HEK293 (cell line): Measurements from ENCODE around the gene SEMA6A.

Experiments used
- ATF2 ChIP-seq: fragments of 450-650 bp; formaldehyde crosslinking; IDR thresholded peaks from 2 replicates; pipeline ENCODE4 v1.5.1; 2016; ENCODE audit warnings: missing biosample characterization, missing genetic modification characterization, low read depth
- KLF1 ChIP-seq: fragments of 450-650 bp; formaldehyde crosslinking; IDR thresholded peaks from 2 replicates; pipeline ENCODE4 v1.5.1; 2016; ENCODE audit warnings: missing biosample characterization, missing genetic modification characterization
- SALL2 ChIP-seq: fragments of 450-650 bp; formaldehyde crosslinking; IDR thresholded peaks from 2 replicates; pipeline ENCODE4 v1.5.0; 2017; ENCODE audit warnings: missing biosample characterization, mild to moderate bottlenecking, missing genetic modification characterization, borderline replicate concordance
- SP3 ChIP-seq: fragments of 450-650 bp; formaldehyde crosslinking; IDR thresholded peaks from 2 replicates; pipeline ENCODE4 v1.5.1; 2016; ENCODE audit warnings: missing biosample characterization, missing genetic modification characterization
- YY2 ChIP-seq: fragments of 450-650 bp; formaldehyde crosslinking; IDR thresholded peaks from 2 replicates; pipeline ENCODE4 v1.5.1; 2016; ENCODE audit warnings: missing biosample characterization, missing genetic modification characterization
- ZBTB17 ChIP-seq: fragments of 450-650 bp; formaldehyde crosslinking; IDR thresholded peaks from 2 replicates; pipeline ENCODE4 v1.5.1; 2016; ENCODE audit warnings: missing biosample characterization, missing genetic modification characterization
- ZBTB8A ChIP-seq: fragments of 450-650 bp; formaldehyde crosslinking; IDR thresholded peaks from 2 replicates; pipeline ENCODE4 v1.5.1; 2016; ENCODE audit warnings: missing biosample characterization, missing genetic modification characterization
- ZFP41 ChIP-seq: fragments of 450-650 bp; formaldehyde crosslinking; IDR thresholded peaks from 2 replicates; pipeline ENCODE4 v1.5.1; 2016; ENCODE audit warnings: missing biosample characterization, missing genetic modification characterization, borderline replicate concordance
- ZNF174 ChIP-seq: fragments of 450-650 bp; formaldehyde crosslinking; IDR thresholded peaks from 2 replicates; pipeline ENCODE4 v1.5.0; 2017; ENCODE audit warnings: missing biosample characterization, mild to moderate bottlenecking, missing genetic modification characterization
- ZNF19 ChIP-seq: fragments of 450-650 bp; formaldehyde crosslinking; IDR thresholded peaks from 2 replicates; pipeline ENCODE4; 2016; ENCODE audit warnings: missing biosample characterization, missing genetic modification characterization, low read depth
- ZNF2 ChIP-seq: fragments of 450-650 bp; formaldehyde crosslinking; IDR thresholded peaks from 2 replicates; pipeline ENCODE4 v1.5.1; 2016; ENCODE audit warnings: missing biosample characterization, missing genetic modification characterization
- ZNF223 ChIP-seq: fragments of 450-650 bp; formaldehyde crosslinking; IDR thresholded peaks from 2 replicates; pipeline ENCODE4 v1.5.1; 2016; ENCODE audit warnings: missing biosample characterization, missing genetic modification characterization
- ZNF292 ChIP-seq: fragments of 450-650 bp; formaldehyde crosslinking; IDR thresholded peaks from 2 replicates; pipeline ENCODE4 v1.5.1; 2016; ENCODE audit warnings: low read depth, missing biosample characterization, missing genetic modification characterization, borderline replicate concordance
- ZNF416 ChIP-seq: fragments of 450-650 bp; formaldehyde crosslinking; IDR thresholded peaks from 2 replicates; pipeline ENCODE4 v1.5.1; 2016; ENCODE audit warnings: missing biosample characterization, missing genetic modification characterization
- ZNF48 ChIP-seq: fragments of 450-650 bp; formaldehyde crosslinking; IDR thresholded peaks from 2 replicates; pipeline ENCODE4 v1.5.1; 2016; ENCODE audit warnings: missing biosample characterization, missing genetic modification characterization
- ZNF571 ChIP-seq: fragments of 450-650 bp; formaldehyde crosslinking; IDR thresholded peaks from 2 replicates; pipeline ENCODE4 v1.5.0; 2017; ENCODE audit warnings: missing biosample characterization, missing genetic modification characterization
- ZNF610 ChIP-seq: fragments of 450-650 bp; formaldehyde crosslinking; IDR thresholded peaks from 2 replicates; pipeline ENCODE4 v1.5.1; 2016; ENCODE audit warnings: missing biosample characterization, missing genetic modification characterization, borderline replicate concordance
- ZNF624 ChIP-seq: fragments of 450-650 bp; formaldehyde crosslinking; IDR thresholded peaks from 2 replicates; pipeline ENCODE4 v1.5.1; 2017; ENCODE audit warnings: missing biosample characterization, missing genetic modification characterization
- ZNF626 ChIP-seq: fragments of 450-650 bp; sonication (Bioruptor Pico); formaldehyde crosslinking; IDR thresholded peaks from 2 replicates; pipeline ENCODE4 v1.5.1; 2018; ENCODE audit warnings: missing biosample characterization, missing genetic modification characterization, inconsistent platforms
- ZNF701 ChIP-seq: fragments of 450-650 bp; formaldehyde crosslinking; IDR thresholded peaks from 2 replicates; pipeline ENCODE4 v1.5.1; 2016; ENCODE audit warnings: missing biosample characterization, missing genetic modification characterization
- ZNF707 ChIP-seq: fragments of 450-650 bp; formaldehyde crosslinking; IDR thresholded peaks from 2 replicates; pipeline ENCODE4 v1.5.1; 2016; ENCODE audit warnings: missing biosample characterization, missing genetic modification characterization
- ZNF791 ChIP-seq: fragments of 450-650 bp; formaldehyde crosslinking; IDR thresholded peaks from 2 replicates; pipeline ENCODE4 v1.5.1; 2016; ENCODE audit warnings: missing biosample characterization, missing genetic modification characterization
- ZSCAN18 ChIP-seq: fragments of 450-650 bp; formaldehyde crosslinking; IDR thresholded peaks from 2 replicates; pipeline ENCODE4 v1.5.1; 2016; ENCODE audit warnings: missing biosample characterization, missing genetic modification characterization
- TF ChIP-seq, protein P1 (sequence below): fragments of 450-650 bp; formaldehyde crosslinking; IDR thresholded peaks from 2 replicates; pipeline ENCODE4 v1.5.1; 2016; ENCODE audit warnings: missing biosample characterization, missing genetic modification characterization
- TF ChIP-seq, protein P2 (sequence below): fragments of 450-650 bp; formaldehyde crosslinking; IDR thresholded peaks from 2 replicates; pipeline ENCODE4 v1.5.1; 2016; ENCODE audit warnings: missing biosample characterization, missing genetic modification characterization
- TF ChIP-seq, protein P3 (sequence below): fragments of 450-650 bp; formaldehyde crosslinking; optimal IDR thresholded peaks from 2 replicates; pipeline ENCODE3; 2016; ENCODE audit warnings: missing biosample characterization, mild to moderate bottlenecking, missing genetic modification characterization
- TF ChIP-seq, protein P4 (sequence below): fragments of 450-650 bp; formaldehyde crosslinking; IDR thresholded peaks from 2 replicates; pipeline ENCODE4 v1.5.1; 2016; ENCODE audit warnings: missing biosample characterization, missing genetic modification characterization

Gene SEMA6A

DNA sequence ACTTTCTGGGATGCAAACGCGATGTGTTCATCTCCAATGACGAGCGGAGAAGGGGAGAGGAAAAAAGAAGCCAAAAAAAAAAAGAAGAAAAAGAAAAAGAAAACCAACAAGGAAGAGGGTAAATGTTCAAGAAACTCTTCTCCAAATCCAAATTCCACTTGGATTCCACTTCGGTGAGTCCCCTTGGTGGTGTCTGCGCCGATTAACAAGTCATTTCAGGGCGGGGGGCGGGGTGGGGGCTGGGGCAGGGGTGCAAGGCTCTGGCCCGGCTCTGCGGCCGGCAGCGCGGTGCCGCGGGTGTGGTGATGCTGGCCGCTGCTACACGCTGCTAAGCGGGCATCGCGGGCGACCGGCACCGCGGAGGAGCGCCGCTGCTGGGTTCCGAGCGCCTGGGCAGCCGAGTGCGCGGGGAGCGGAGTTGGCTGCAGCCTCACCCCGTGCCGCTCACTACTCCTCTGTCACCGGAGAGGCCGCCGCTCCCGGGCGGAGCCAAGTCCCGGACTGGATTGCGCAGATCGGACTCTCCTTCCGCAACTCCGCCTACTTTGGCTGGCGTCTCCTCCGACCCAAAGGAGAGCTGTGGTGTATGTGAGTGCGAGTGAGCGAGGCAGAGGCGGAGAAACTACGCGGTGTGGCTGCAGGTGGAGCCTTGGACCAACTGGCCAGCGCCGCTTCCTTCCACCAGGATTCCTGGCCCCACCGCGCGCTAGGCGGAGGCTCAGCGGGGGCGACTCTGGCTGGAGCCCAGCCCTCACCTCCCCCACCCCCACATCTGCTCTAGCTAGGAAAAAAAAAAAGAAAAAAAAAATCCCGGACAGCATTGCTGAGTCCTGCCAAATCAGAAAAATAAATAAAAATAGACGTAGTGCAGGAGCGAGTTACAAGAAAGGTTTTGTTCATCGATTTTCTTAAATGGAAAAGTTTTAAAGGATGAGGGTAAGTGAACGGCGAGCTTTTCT is at the start of gene SEMA6A (continued):
- TF ChIP-seq ZFP41 (tag by site-specific recombination): no peak
- no peak for TF ChIP-seq ZNF174 (tag by site-specific recombination)
- TF ChIP-seq, protein P1, sequence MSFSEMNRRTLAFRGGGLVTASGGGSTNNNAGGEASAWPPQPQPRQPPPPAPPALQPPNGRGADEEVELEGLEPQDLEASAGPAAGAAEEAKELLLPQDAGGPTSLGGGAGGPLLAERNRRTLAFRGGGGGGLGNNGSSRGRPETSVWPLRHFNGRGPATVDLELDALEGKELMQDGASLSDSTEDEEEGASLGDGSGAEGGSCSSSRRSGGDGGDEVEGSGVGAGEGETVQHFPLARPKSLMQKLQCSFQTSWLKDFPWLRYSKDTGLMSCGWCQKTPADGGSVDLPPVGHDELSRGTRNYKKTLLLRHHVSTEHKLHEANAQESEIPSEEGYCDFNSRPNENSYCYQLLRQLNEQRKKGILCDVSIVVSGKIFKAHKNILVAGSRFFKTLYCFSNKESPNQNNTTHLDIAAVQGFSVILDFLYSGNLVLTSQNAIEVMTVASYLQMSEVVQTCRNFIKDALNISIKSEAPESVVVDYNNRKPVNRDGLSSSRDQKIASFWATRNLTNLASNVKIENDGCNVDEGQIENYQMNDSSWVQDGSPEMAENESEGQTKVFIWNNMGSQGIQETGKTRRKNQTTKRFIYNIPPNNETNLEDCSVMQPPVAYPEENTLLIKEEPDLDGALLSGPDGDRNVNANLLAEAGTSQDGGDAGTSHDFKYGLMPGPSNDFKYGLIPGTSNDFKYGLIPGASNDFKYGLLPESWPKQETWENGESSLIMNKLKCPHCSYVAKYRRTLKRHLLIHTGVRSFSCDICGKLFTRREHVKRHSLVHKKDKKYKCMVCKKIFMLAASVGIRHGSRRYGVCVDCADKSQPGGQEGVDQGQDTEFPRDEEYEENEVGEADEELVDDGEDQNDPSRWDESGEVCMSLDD (tag by site-specific recombination): peak; percentile 79
- TF ChIP-seq ZNF292: no peak
- TF ChIP-seq ZNF701 (tag by site-specific recombination): no peak
- no peak for TF ChIP-seq ZNF624
- 0 out of 2 replicates have a peak, but pooled peaks have one; percentile 70 for TF ChIP-seq ZSCAN18 (tag by site-specific recombination)
- TF ChIP-seq ZNF19 (tag by site-specific recombination): no peak
- peak; percentile 83 for TF ChIP-seq ZBTB8A
- no peak for TF ChIP-seq ZNF791
- TF ChIP-seq ZNF48 (tag by site-specific recombination): no peak
- TF ChIP-seq ZNF2: peak; percentile 95
- no peak for TF ChIP-seq ZNF223 (tag by site-specific recombination)
- TF ChIP-seq ZNF610 (tag by site-specific recombination): peak; percentile 100
- TF ChIP-seq, protein P2, sequence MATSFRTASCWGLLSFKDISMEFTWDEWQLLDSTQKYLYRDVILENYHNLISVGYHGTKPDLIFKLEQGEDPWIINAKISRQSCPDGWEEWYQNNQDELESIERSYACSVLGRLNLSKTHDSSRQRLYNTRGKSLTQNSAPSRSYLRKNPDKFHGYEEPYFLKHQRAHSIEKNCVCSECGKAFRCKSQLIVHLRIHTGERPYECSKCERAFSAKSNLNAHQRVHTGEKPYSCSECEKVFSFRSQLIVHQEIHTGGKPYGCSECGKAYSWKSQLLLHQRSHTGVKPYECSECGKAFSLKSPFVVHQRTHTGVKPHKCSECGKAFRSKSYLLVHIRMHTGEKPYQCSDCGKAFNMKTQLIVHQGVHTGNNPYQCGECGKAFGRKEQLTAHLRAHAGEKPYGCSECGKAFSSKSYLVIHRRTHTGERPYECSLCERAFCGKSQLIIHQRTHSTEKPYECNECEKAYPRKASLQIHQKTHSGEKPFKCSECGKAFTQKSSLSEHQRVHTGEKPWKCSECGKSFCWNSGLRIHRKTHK: no peak
- TF ChIP-seq ZNF571 (tag by site-specific recombination): no peak
- TF ChIP-seq YY2 (tag by site-specific recombination): peak; percentile 31; the same call in 1 of the 2 replicates
- TF ChIP-seq SP3 (tag by site-specific recombination): peak; percentile 95
- TF ChIP-seq KLF1 (tag by site-specific recombination): peak; percentile 76
- no peak for TF ChIP-seq ZNF707 (tag by site-specific recombination)
- TF ChIP-seq ZNF626 (tag by site-specific recombination): no peak; the same call in 1 of the 2 replicates
- TF ChIP-seq ZBTB17 (tag by site-specific recombination): peak; percentile 97
- TF ChIP-seq, protein P3, sequence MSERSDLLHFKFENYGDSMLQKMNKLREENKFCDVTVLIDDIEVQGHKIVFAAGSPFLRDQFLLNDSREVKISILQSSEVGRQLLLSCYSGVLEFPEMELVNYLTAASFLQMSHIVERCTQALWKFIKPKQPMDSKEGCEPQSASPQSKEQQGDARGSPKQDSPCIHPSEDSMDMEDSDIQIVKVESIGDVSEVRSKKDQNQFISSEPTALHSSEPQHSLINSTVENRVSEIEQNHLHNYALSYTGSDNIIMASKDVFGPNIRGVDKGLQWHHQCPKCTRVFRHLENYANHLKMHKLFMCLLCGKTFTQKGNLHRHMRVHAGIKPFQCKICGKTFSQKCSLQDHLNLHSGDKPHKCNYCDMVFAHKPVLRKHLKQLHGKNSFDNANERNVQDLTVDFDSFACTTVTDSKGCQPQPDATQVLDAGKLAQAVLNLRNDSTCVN (tag by site-specific recombination): peak; percentile 92
- TF ChIP-seq ZNF416: no peak
- TF ChIP-seq, protein P4, sequence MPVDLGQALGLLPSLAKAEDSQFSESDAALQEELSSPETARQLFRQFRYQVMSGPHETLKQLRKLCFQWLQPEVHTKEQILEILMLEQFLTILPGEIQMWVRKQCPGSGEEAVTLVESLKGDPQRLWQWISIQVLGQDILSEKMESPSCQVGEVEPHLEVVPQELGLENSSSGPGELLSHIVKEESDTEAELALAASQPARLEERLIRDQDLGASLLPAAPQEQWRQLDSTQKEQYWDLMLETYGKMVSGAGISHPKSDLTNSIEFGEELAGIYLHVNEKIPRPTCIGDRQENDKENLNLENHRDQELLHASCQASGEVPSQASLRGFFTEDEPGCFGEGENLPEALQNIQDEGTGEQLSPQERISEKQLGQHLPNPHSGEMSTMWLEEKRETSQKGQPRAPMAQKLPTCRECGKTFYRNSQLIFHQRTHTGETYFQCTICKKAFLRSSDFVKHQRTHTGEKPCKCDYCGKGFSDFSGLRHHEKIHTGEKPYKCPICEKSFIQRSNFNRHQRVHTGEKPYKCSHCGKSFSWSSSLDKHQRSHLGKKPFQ (tag by site-specific recombination): peak; percentile 86
- peak; percentile 64; the same call in 1 of the 2 replicates for TF ChIP-seq ATF2 (tag by site-specific recombination)
- no peak for TF ChIP-seq SALL2 (tag by site-specific recombination)
